ENCODE data around the gene DLX2. TPM values are rescaled to one million over a fixed set of nuclear protein-coding genes. Genes with fewer than 3 reads are reported as not detected.

DLX2 gene
- total and polyA plus RNA-seq, 2 of the 13 experiments (the other 11 are each of a cell fraction or from before 2014, with no cell fraction given): 0.07 to 0.15 TPM

- CTCF ChIA-PET (ENCODE audit: low intra/inter-chr PET ratio, low total read pairs): no interaction called here
- no peak for TF ChIP-seq SPEN (CRISPR knock-in tag; IDR thresholded peaks at IDR 0.05; ENCODE audit: low read depth)
- no peak for TF ChIP-seq ARID2 (CRISPR knock-in tag; IDR thresholded peaks at IDR 0.05; ENCODE audit: borderline replicate concordance)
- no peak for TF ChIP-seq SMARCE1 (IDR thresholded peaks at IDR 0.05; ENCODE audit: borderline replicate concordance)
- TF ChIP-seq ZBTB33 (CRISPR knock-in tag; IDR thresholded peaks at IDR 0.05): peak; percentile 60; the same call in 1 of the 2 replicates
- TF ChIP-seq ZNF225 (CRISPR knock-in tag; IDR thresholded peaks at IDR 0.05): no peak
- TF ChIP-seq ZNF747 (CRISPR knock-in tag; IDR thresholded peaks at IDR 0.05; ENCODE audit: borderline replicate concordance): 0 out of 2 replicates have a peak, but pooled peaks have one; percentile 8
- TF ChIP-seq ZNF83 (CRISPR knock-in tag; IDR thresholded peaks at IDR 0.05; ENCODE audit: borderline replicate concordance): 0 out of 2 replicates have a peak, but pooled peaks have one; percentile 48
- no peak for TF ChIP-seq SRSF4 (IDR thresholded peaks at IDR 0.05; ENCODE audit: low read depth, low read length, poor library complexity, severe bottlenecking)
- TF ChIP-seq MLLT10 (CRISPR knock-in tag; IDR thresholded peaks at IDR 0.05): no peak
- TF ChIP-seq CCDC6 (CRISPR knock-in tag; IDR thresholded peaks at IDR 0.05): no peak
- no peak for TF ChIP-seq FOXA1 (IDR thresholded peaks at IDR 0.05)
- no peak for TF ChIP-seq FOXA1 (CRISPR knock-in tag; IDR thresholded peaks at IDR 0.05)
- 0 out of 2 replicates have a peak, but pooled peaks have one; percentile 26 for TF ChIP-seq ZSCAN30 (CRISPR knock-in tag; IDR thresholded peaks at IDR 0.05)
- no peak for TF ChIP-seq TFE3 (CRISPR knock-in tag; IDR thresholded peaks at IDR 0.05)
- 0 out of 2 replicates have a peak, but pooled peaks have one; percentile 1 for TF ChIP-seq ZNF431 (CRISPR knock-in tag; IDR thresholded peaks at IDR 0.05; ENCODE audit: borderline replicate concordance, low read depth)
- no peak for TF ChIP-seq NCOA5 (CRISPR knock-in tag; IDR thresholded peaks at IDR 0.05)
- no peak for TF ChIP-seq ZNF24 (IDR thresholded peaks at IDR 0.05)
- peak; percentile 99 for TF ChIP-seq CBX2 (IDR thresholded peaks at IDR 0.05; ENCODE audit: low read depth, low read length)
- 0 out of 2 replicates have a peak, but pooled peaks have one; percentile 16 for TF ChIP-seq CBX2 (CRISPR knock-in tag; IDR thresholded peaks at IDR 0.05; ENCODE audit: low read depth)
- TF ChIP-seq GRHL1 (CRISPR knock-in tag; conservative IDR thresholded peaks at IDR 0.05): no peak
Measured at GRCh38 chr2:172083628-172084394, 18.9 kb downstream of the DLX2 start.

More at GRCh38 chr2:172083628-172084394, 18.9 kb downstream of the DLX2 start:
- Histone ChIP-seq H3K4me3 (replicated peaks in 1 of 3; ENCODE audit: insufficient read depth in 1 of 3, low read depth in 2 of 3, low read length in 3 of 3) (peak overlapping the region in 2 of 3 experiments; percentile 60 to 82; a peak in 4 of 6 replicates), H3K9ac (ENCODE audit: insufficient read depth, low read depth, low read length) (no peak overlapping the region), H3K79me2 (ENCODE audit: insufficient read depth, low read length) (no peaks in the 10 kb centered on the region), H3K36me3 (replicated peaks in 1 of 2; ENCODE audit: control insufficient read depth in 1 of 2, insufficient read depth in 2 of 2, low read length in 2 of 2) (no peaks in the 10 kb centered on the region), H3K9me3 (ENCODE audit: low read length) (no peaks in the 10 kb centered on the region), H4K20me1 (ENCODE audit: insufficient read depth, low read length) (peaks cover 3% of the 10 kb centered on the region; the same call in 1 of the 2 replicates), H3K4me1 (ENCODE audit: insufficient read depth, low read length) (peaks cover 79% of the 10 kb centered on the region), H3K4me2 (ENCODE audit: low read depth, low read length) (peak overlapping the region; percentile 98), H2AFZ (ENCODE audit: low read length) (no peak overlapping the region), H3K27ac (ENCODE audit: extremely low read length, insufficient read depth, low read length) (no peak overlapping the region), H3K27me3 (ENCODE audit: control insufficient read depth in 1 of 2, insufficient read depth in 2 of 2, low read length in 2 of 2) (peaks cover 12 to 72% of the 10 kb centered on the region in 2 experiments; a peak in 4 of 5 replicates)
- intact Hi-C loops (cut with micrococcal nuclease; ENCODE audit: unreplicated experiment): loop anchor here (2.0 kb wide), 2 partner anchors 19 to 55 kb away; partner anchors contain the start of gene DLX2
- ATAC-seq (no peak), FAIRE-seq (no peak), DNase-seq (ENCODE audit: low spot score) (no peak)
- BruUV-seq (replicated peaks): no TSS peak
- WGBS (ENCODE audit: low lambda C conversion rate): 59% methylated on average over 18 of the region's 23 CpGs
- POLR2A ChIA-PET: interaction anchor here (1.4 to 4.9 kb wide), 4 partner anchors 12 to 31 kb away, joined by 5 to 42 read pairs (median 16); partner anchors contain the start of gene DLX2
- in situ Hi-C loops (cut with HindIII; ENCODE audit: extremely low pct_ligation_motif_present, low pct_unique_long_range_greater_than_20kb): no loop called here
